T-helper 1 cell treated with Interleukin-12 subunit alpha and Interleukin-12 subunit beta and Interleukin-4 antibody, amounts not matched to agents 30 μg/mL and 1 μg/mL, for 36 hours (primary cell): Measurements from ENCODE around the gene CDK3.
"Not testable (repeated sequence)": the region's sequence is repeated elsewhere in the genome, so short reads cannot be mapped to it uniquely, and the experiment has no call there.

Experiments
- H3K27ac Mint-ChIP-seq: one replicate; pipeline ENCODE4 v1.8.0; 2021; ENCODE audit warnings: mild to moderate bottlenecking, mixed read lengths
- H3K27me3 Mint-ChIP-seq: one replicate; pipeline ENCODE4 v1.8.0; 2021; ENCODE audit warnings: low read depth, mixed read lengths
- H3K36me3 Mint-ChIP-seq: one replicate; pipeline ENCODE4 v1.8.0; 2021; ENCODE audit warnings: low read depth, mixed read lengths
- H3K4me1 Mint-ChIP-seq: one replicate; pipeline ENCODE4 v1.8.0; 2021; ENCODE audit warnings: low read depth, mixed read lengths
- H3K4me3 Mint-ChIP-seq: one replicate; pipeline ENCODE4 v1.8.0; 2021; ENCODE audit warnings: mild to moderate bottlenecking, moderate library complexity, mixed read lengths
- H3K9me3 Mint-ChIP-seq: one replicate; pipeline ENCODE4 v1.8.0; 2021; ENCODE audit warnings: mixed read lengths

CDK3 gene

GRCh38 chr17:76034428-76035350 lies 34.0 kb downstream of the CDK3 start:
- Mint-ChIP-seq H3K36me3 (peaks cover 20% of the 10 kb centered on the region), H3K9me3 (no peaks in the 10 kb centered on the region), H3K27ac (no peak overlapping the region), H3K4me3 (no peak overlapping the region), H3K4me1 (peaks cover 3% of the 10 kb centered on the region), H3K27me3 (no peaks in the 10 kb centered on the region)

- peaks cover 1% of the 10 kb centered on the region for H3K4me1 Mint-ChIP-seq
- H3K36me3 Mint-ChIP-seq, result peaks cover 20% of the 10 kb centered on the region
- no peak overlapping the region for H3K4me3 Mint-ChIP-seq
- H3K27me3 Mint-ChIP-seq, result no peaks in the 10 kb centered on the region
- no peak overlapping the region for H3K27ac Mint-ChIP-seq
- no peaks in the 10 kb centered on the region for H3K9me3 Mint-ChIP-seq
Measured at GRCh38 chr17:76036497-76037261, 36.0 kb downstream of the CDK3 start.

GRCh38 chr17:76038050-76038449 lies 37.4 kb downstream of the CDK3 start:
- Mint-ChIP-seq H3K9me3 (no peaks in the 10 kb centered on the region), H3K27me3 (no peaks in the 10 kb centered on the region), H3K4me1 (peaks cover 1% of the 10 kb centered on the region), H3K36me3 (peaks cover 22% of the 10 kb centered on the region), H3K4me3 (no peak overlapping the region), H3K27ac (no peak overlapping the region)

- peaks cover 32% of the 10 kb centered on the region for H3K36me3 Mint-ChIP-seq
- no peak overlapping the region for H3K27ac Mint-ChIP-seq
- H3K4me1 Mint-ChIP-seq, result peaks cover 1% of the 10 kb centered on the region
- H3K4me3 Mint-ChIP-seq, result no peak overlapping the region
- H3K27me3 Mint-ChIP-seq, result no peaks in the 10 kb centered on the region
- no peaks in the 10 kb centered on the region for H3K9me3 Mint-ChIP-seq
Measured at GRCh38 chr17:76039121-76039520, 38.5 kb downstream of the CDK3 start.

GRCh38 chr17:76040376-76040775 lies 39.7 kb downstream of the CDK3 start:
- H3K4me1 Mint-ChIP-seq, result no peaks in the 10 kb centered on the region
- H3K4me3 Mint-ChIP-seq, result no peak overlapping the region
- H3K27ac Mint-ChIP-seq, result no peak overlapping the region
- H3K9me3 Mint-ChIP-seq, result no peaks in the 10 kb centered on the region
- H3K27me3 Mint-ChIP-seq, result no peaks in the 10 kb centered on the region
- H3K36me3 Mint-ChIP-seq, result peaks cover 36% of the 10 kb centered on the region

GRCh38 chr17:76042868-76043267 lies 42.2 kb downstream of the CDK3 start:
- peaks cover 47% of the 10 kb centered on the region for H3K36me3 Mint-ChIP-seq

GRCh38 chr17:76044475-76045007 lies 43.9 kb downstream of the CDK3 start:
- H3K4me3 Mint-ChIP-seq, H3K27me3 Mint-ChIP-seq, H3K9me3 Mint-ChIP-seq, H3K4me1 Mint-ChIP-seq, H3K27ac Mint-ChIP-seq: not testable (repeated sequence)
- peaks cover 44% of the 10 kb centered on the region for H3K36me3 Mint-ChIP-seq

More at GRCh38 chr17:76042868-76043267, 42.2 kb downstream of the CDK3 start:
- H3K27me3 Mint-ChIP-seq, H3K4me1 Mint-ChIP-seq, H3K27ac Mint-ChIP-seq, H3K4me3 Mint-ChIP-seq, H3K9me3 Mint-ChIP-seq: not testable (repeated sequence)

GRCh38 chr17:76046064-76046463 lies 45.4 kb downstream of the CDK3 start:
- Mint-ChIP-seq H3K36me3 (peaks cover 55% of the 10 kb centered on the region), H3K9me3 (no peaks in the 10 kb centered on the region), H3K27me3 (no peaks in the 10 kb centered on the region), H3K4me1 (peaks cover 4% of the 10 kb centered on the region), H3K27ac (no peak overlapping the region), H3K4me3 (no peak overlapping the region)

GRCh38 chr17:76048025-76048605 lies 47.5 kb downstream of the CDK3 start:
- H3K9me3 Mint-ChIP-seq, result no peaks in the 10 kb centered on the region

GRCh38 chr17:76048711-76049110 lies 48.1 kb downstream of the CDK3 start:
- no peak overlapping the region for H3K27ac Mint-ChIP-seq
- no peaks in the 10 kb centered on the region for H3K9me3 Mint-ChIP-seq
- H3K36me3 Mint-ChIP-seq, result peaks cover 58% of the 10 kb centered on the region
- H3K4me3 Mint-ChIP-seq, result no peak overlapping the region
- peaks cover 6% of the 10 kb centered on the region for H3K4me1 Mint-ChIP-seq
- H3K27me3 Mint-ChIP-seq, result no peaks in the 10 kb centered on the region

More at GRCh38 chr17:76048025-76048605, 47.5 kb downstream of the CDK3 start:
- no peak overlapping the region for H3K4me3 Mint-ChIP-seq
- H3K4me1 Mint-ChIP-seq, result peaks cover 6% of the 10 kb centered on the region
- H3K27me3 Mint-ChIP-seq, result no peaks in the 10 kb centered on the region
- H3K27ac Mint-ChIP-seq, result no peak overlapping the region
- peaks cover 58% of the 10 kb centered on the region for H3K36me3 Mint-ChIP-seq

GRCh38 chr17:76049239-76049638 lies 48.6 kb downstream of the CDK3 start:
- peaks cover 58% of the 10 kb centered on the region for H3K36me3 Mint-ChIP-seq
- no peak overlapping the region for H3K27ac Mint-ChIP-seq
- H3K4me3 Mint-ChIP-seq, result no peak overlapping the region
- peaks cover 10% of the 10 kb centered on the region for H3K4me1 Mint-ChIP-seq
- H3K9me3 Mint-ChIP-seq, result no peaks in the 10 kb centered on the region
- H3K27me3 Mint-ChIP-seq, result no peaks in the 10 kb centered on the region

- no peak overlapping the region for H3K27ac Mint-ChIP-seq
- no peaks in the 10 kb centered on the region for H3K27me3 Mint-ChIP-seq
- H3K4me3 Mint-ChIP-seq, result no peak overlapping the region
- peaks cover 10% of the 10 kb centered on the region for H3K4me1 Mint-ChIP-seq
- H3K9me3 Mint-ChIP-seq, result no peaks in the 10 kb centered on the region
- peaks cover 55% of the 10 kb centered on the region for H3K36me3 Mint-ChIP-seq
Measured at GRCh38 chr17:76049836-76050537, 49.3 kb downstream of the CDK3 start.

- no peaks in the 10 kb centered on the region for H3K27me3 Mint-ChIP-seq
- peaks cover 10% of the 10 kb centered on the region for H3K4me1 Mint-ChIP-seq
- no peak overlapping the region for H3K27ac Mint-ChIP-seq
- peaks cover 48% of the 10 kb centered on the region for H3K36me3 Mint-ChIP-seq
- H3K4me3 Mint-ChIP-seq, result no peak overlapping the region
- H3K9me3 Mint-ChIP-seq, result no peaks in the 10 kb centered on the region
Measured at GRCh38 chr17:76050538-76051467, 50.1 kb downstream of the CDK3 start.
